ENCODE measurements around the gene PDCD7.

GRCh38 chr15:65096481-65097385, 36.9 kb downstream of the PDCD7 start:
- no peak for TF ChIP-seq EP300 (IDR thresholded peaks at IDR 0.05; ENCODE audit: borderline replicate concordance in 1 of 2, low read depth in 1 of 2, low read length in 1 of 2)
- TF ChIP-seq YY1 (IDR thresholded peaks at IDR 0.05; ENCODE audit: low read depth) = no peak
- no peak for TF ChIP-seq GABPA (IDR thresholded peaks at IDR 0.05; ENCODE audit: low read depth)
- TF ChIP-seq RAD21 (IDR thresholded peaks at IDR 0.05; ENCODE audit: low read length) = no peak
- no peak for TF ChIP-seq MXI1 (IDR thresholded peaks at IDR 0.05; ENCODE audit: low read depth, low read length)
- no peak for TF ChIP-seq EZH2phosphoT487 (IDR thresholded peaks at IDR 0.05; ENCODE audit: borderline replicate concordance, low read depth)
- no peak for TF ChIP-seq RFX5 (IDR thresholded peaks at IDR 0.05; ENCODE audit: low read length)
- no peak for TF ChIP-seq CTCF (IDR thresholded peaks at IDR 0.05)
- no peak for TF ChIP-seq USF2 (IDR thresholded peaks at IDR 0.05; ENCODE audit: borderline replicate concordance, low read depth, low read length)
- no peak for TF ChIP-seq POLR2AphosphoS5 (IDR thresholded peaks at IDR 0.05; ENCODE audit: low read depth, low read length)
- no peak for TF ChIP-seq SIN3A (IDR thresholded peaks at IDR 0.05; ENCODE audit: borderline replicate concordance, low read depth, low read length)
- TF ChIP-seq CHD2 (IDR thresholded peaks at IDR 0.05; ENCODE audit: low read length, partially characterized antibody) = no peak
